RPMI8226 (cell line): ENCODE results near the gene SPO11.

Experiments
- DNase-seq: peaks from one replicate; pipeline ENCODE4 v3.0.0-alpha.2; 2015

Gene SPO11

GRCh38 chr20:57310821-57311514 is 18.6 kb upstream of the SPO11 start:
- DNase-seq, result no peak

- DNase-seq, result no peak
These were observed 17.5 kb upstream of the SPO11 start for GRCh38 chr20:57312138-57312537.

- peak; percentile 33 for DNase-seq
These were observed 16.4 kb upstream of the SPO11 start for GRCh38 chr20:57313230-57313629.

GRCh38 chr20:57313951-57314350 is 15.7 kb upstream of the SPO11 start:
- no peak for DNase-seq

- no peak for DNase-seq
These were observed 14.3 kb upstream of the SPO11 start for GRCh38 chr20:57315083-57315975.

- DNase-seq, result no peak
These were observed 13.6 kb upstream of the SPO11 start for GRCh38 chr20:57315976-57316480.

- DNase-seq, result no peak
These were observed 12.8 kb upstream of the SPO11 start for GRCh38 chr20:57316795-57317201.

- no peak for DNase-seq
These were observed 12.3 kb upstream of the SPO11 start for GRCh38 chr20:57317316-57317788.

GRCh38 chr20:57317789-57318371 is 11.7 kb upstream of the SPO11 start:
- peak; percentile 90 for DNase-seq

GRCh38 chr20:57319584-57319983 is 10.0 kb upstream of the SPO11 start:
- no peak for DNase-seq

- no peak for DNase-seq
These were observed 9.2 kb upstream of the SPO11 start for GRCh38 chr20:57320358-57320757.

- DNase-seq, result no peak
These were observed 8.5 kb upstream of the SPO11 start for GRCh38 chr20:57321142-57321541.

- no peak for DNase-seq
These were observed 7.1 kb upstream of the SPO11 start for GRCh38 chr20:57322476-57322875.

- peak; percentile 38 for DNase-seq
These were observed 6.6 kb upstream of the SPO11 start for GRCh38 chr20:57323034-57323433.

- no peak for DNase-seq
These were observed 3.8 kb upstream of the SPO11 start for GRCh38 chr20:57325632-57326356.

GRCh38 chr20:57326667-57327455 is 2.7 kb upstream of the SPO11 start:
- peak; percentile 88 for DNase-seq

GRCh38 chr20:57327820-57328219 is 1.8 kb upstream of the SPO11 start:
- no peak for DNase-seq

GRCh38 chr20:57330998-57331397 is 1.4 kb downstream of the SPO11 start:
- DNase-seq, result no peak

GRCh38 chr20:57332105-57333089 is 2.8 kb downstream of the SPO11 start:
- peak; percentile 51 for DNase-seq

- DNase-seq, result peak; percentile 30
These were observed 5.8 kb downstream of the SPO11 start for GRCh38 chr20:57335392-57335791.

- no peak for DNase-seq
These were observed 12.1 kb downstream of the SPO11 start for GRCh38 chr20:57341663-57342062.
